ENCODE measurements around the gene RINT1.

The RINT1 gene

GRCh38 chr7:105600720-105601550 lies 68.9 kb downstream of the RINT1 start:
- DNase-seq (ENCODE audit: low read depth), result no peak
- no peak overlapping the region for H3K4me3 ChIP-seq (ENCODE audit: low read depth, low read length)
- TF ChIP-seq, protein P1, sequence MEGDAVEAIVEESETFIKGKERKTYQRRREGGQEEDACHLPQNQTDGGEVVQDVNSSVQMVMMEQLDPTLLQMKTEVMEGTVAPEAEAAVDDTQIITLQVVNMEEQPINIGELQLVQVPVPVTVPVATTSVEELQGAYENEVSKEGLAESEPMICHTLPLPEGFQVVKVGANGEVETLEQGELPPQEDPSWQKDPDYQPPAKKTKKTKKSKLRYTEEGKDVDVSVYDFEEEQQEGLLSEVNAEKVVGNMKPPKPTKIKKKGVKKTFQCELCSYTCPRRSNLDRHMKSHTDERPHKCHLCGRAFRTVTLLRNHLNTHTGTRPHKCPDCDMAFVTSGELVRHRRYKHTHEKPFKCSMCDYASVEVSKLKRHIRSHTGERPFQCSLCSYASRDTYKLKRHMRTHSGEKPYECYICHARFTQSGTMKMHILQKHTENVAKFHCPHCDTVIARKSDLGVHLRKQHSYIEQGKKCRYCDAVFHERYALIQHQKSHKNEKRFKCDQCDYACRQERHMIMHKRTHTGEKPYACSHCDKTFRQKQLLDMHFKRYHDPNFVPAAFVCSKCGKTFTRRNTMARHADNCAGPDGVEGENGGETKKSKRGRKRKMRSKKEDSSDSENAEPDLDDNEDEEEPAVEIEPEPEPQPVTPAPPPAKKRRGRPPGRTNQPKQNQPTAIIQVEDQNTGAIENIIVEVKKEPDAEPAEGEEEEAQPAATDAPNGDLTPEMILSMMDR (IDR thresholded peaks at IDR 0.05; ENCODE audit: insufficient read depth, low read depth, low read length, missing control alignments), result no peak

GRCh38 chr7:105602325-105603305 lies 70.6 kb downstream of the RINT1 start:
- DNase-seq (ENCODE audit: low read depth), result no peak
- H3K4me3 ChIP-seq (ENCODE audit: low read depth, low read length), result no peak overlapping the region
- TF ChIP-seq, protein P1 (IDR thresholded peaks at IDR 0.05; ENCODE audit: insufficient read depth, low read depth, low read length, missing control alignments), result no peak

- TF ChIP-seq, protein P1 (IDR thresholded peaks at IDR 0.05; ENCODE audit: insufficient read depth, low read depth, low read length, missing control alignments), result no peak
- no peak for DNase-seq (ENCODE audit: low read depth)
These were observed 78.3 kb downstream of the RINT1 start for GRCh38 chr7:105610165-105610930.

GRCh38 chr7:105611856-105612775 lies 80.1 kb downstream of the RINT1 start:
- TF ChIP-seq, protein P1 (IDR thresholded peaks at IDR 0.05; ENCODE audit: insufficient read depth, low read depth, low read length, missing control alignments), result no peak
- H3K4me3 ChIP-seq (ENCODE audit: low read depth, low read length), result no peak overlapping the region
- DNase-seq (ENCODE audit: low read depth), result no peak

More at GRCh38 chr7:105610165-105610930, 78.3 kb downstream of the RINT1 start:
- no peak overlapping the region for H3K4me3 ChIP-seq (ENCODE audit: low read depth, low read length)

DNA sequence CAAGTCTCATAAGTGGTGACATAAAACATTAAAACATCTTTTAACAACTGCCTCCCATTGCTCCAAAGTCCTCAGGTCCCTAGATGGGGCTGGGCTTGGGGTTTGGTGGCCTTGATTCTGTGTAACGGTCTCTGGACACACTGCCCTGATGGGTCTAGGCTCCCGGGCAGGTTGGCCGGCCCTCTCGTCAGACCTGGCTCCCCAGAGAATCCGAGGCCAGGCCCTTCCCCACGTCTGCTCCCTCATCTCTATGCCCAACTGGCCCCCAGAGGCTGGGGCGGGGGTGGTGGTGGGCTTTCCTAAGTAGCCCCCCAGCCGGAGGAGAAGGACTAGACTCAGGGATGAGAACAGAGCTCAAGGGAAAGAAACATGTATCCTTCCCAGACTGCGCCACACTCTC lies 80.8 kb downstream of the RINT1 start:
- H3K4me3 ChIP-seq (ENCODE audit: low read depth, low read length), result no peak overlapping the region
- TF ChIP-seq, protein P1 (IDR thresholded peaks at IDR 0.05; ENCODE audit: insufficient read depth, low read depth, low read length, missing control alignments), result no peak
- DNase-seq (ENCODE audit: low read depth), result no peak
